T-helper 17 cell (primary cell): ENCODE measurements around the gene CEBPG. TPM values are rescaled to one million over a fixed set of nuclear protein-coding genes. Genes with fewer than 3 reads are reported as not detected.

Experiments
- ATAC-seq: fragments of 150-1000 bp; cut with Tn5 transposase; 2 replicates; pipeline ENCODE4 v1.10.0; 2021; ENCODE audit warnings: mild to moderate bottlenecking, moderate library complexity
- DNase-seq, 3 donors: peaks; one replicate each; pipeline versions ENCODE4 v3.0.0 to v3.0.0-alpha.2; 2020 to 2021
- H3K9me3 ChIP-seq: one replicate; pipeline ENCODE4 v1.7.0; 2013; ENCODE audit warnings: low read length, mild to moderate bottlenecking; ENCODE audit not compliant: control insufficient read depth, poor library complexity, severe bottlenecking
- H3K27ac Mint-ChIP-seq: one replicate; pipeline ENCODE4 v1.8.0; 2022; ENCODE audit warnings: mild to moderate bottlenecking, moderate library complexity, mixed read lengths
- H3K27me3 Mint-ChIP-seq: one replicate; pipeline ENCODE4 v1.8.0; 2022; ENCODE audit warnings: mixed read lengths
- H3K36me3 Mint-ChIP-seq: one replicate; pipeline ENCODE4 v1.8.0; 2022; ENCODE audit warnings: low read depth, mixed read lengths
- H3K4me1 Mint-ChIP-seq: one replicate; pipeline ENCODE4 v1.8.0; 2022; ENCODE audit warnings: mild to moderate bottlenecking, mixed read lengths
- H3K4me3 Mint-ChIP-seq: one replicate; pipeline ENCODE4 v1.8.0; 2022; ENCODE audit warnings: mild to moderate bottlenecking, moderate library complexity, mixed read lengths
- total RNA-seq, 4 donors: library from RNA in 2 of 4; stranded (reverse) in 2 of 4; gene quantifications; one replicate each; pipeline ENCODE4 v1.2.3 and lab custom pipeline; 2022 to 2026

CEBPG gene
- total RNA-seq, 2 donors from 2014 or later: 17.0 to 22.0 TPM

GRCh38 chr19:33389421-33390100 lies 16.1 kb downstream of the CEBPG start:
- ATAC-seq: no peak
- no peak for DNase-seq
- H3K27me3 Mint-ChIP-seq: no peaks in the 10 kb centered on the region
- no peak overlapping the region for H3K4me3 Mint-ChIP-seq
- no peaks in the 10 kb centered on the region for H3K9me3 ChIP-seq
- peaks cover 4% of the 10 kb centered on the region for H3K4me1 Mint-ChIP-seq
- no peak overlapping the region for H3K27ac Mint-ChIP-seq
- H3K36me3 Mint-ChIP-seq: no peaks in the 10 kb centered on the region

GRCh38 chr19:33390101-33390907 lies 16.8 kb downstream of the CEBPG start:
- Mint-ChIP-seq H3K27ac (no peak overlapping the region), H3K4me1 (peaks cover 7% of the 10 kb centered on the region), H3K4me3 (no peak overlapping the region), H3K36me3 (no peaks in the 10 kb centered on the region), H3K27me3 (no peaks in the 10 kb centered on the region)
- ATAC-seq (no peak), DNase-seq (no peak)
- H3K9me3 ChIP-seq: no peaks in the 10 kb centered on the region

- H3K9me3 ChIP-seq: no peaks in the 10 kb centered on the region
- no peaks in the 10 kb centered on the region for H3K36me3 Mint-ChIP-seq
- peaks cover 7% of the 10 kb centered on the region for H3K4me1 Mint-ChIP-seq
- no peak for ATAC-seq
- no peak for DNase-seq
- H3K27ac Mint-ChIP-seq: no peak overlapping the region
- H3K4me3 Mint-ChIP-seq: no peak overlapping the region
- no peaks in the 10 kb centered on the region for H3K27me3 Mint-ChIP-seq
Measured at GRCh38 chr19:33390908-33391630, 17.6 kb downstream of the CEBPG start.

GRCh38 chr19:33391631-33392249 lies 18.2 kb downstream of the CEBPG start:
- H3K27ac Mint-ChIP-seq: no peak overlapping the region
- no peak overlapping the region for H3K4me3 Mint-ChIP-seq
- DNase-seq: no peak
- H3K4me1 Mint-ChIP-seq: peaks cover 7% of the 10 kb centered on the region
- H3K9me3 ChIP-seq: no peaks in the 10 kb centered on the region
- no peak for ATAC-seq
- H3K27me3 Mint-ChIP-seq: no peaks in the 10 kb centered on the region
- H3K36me3 Mint-ChIP-seq: no peaks in the 10 kb centered on the region

- H3K27me3 Mint-ChIP-seq: no peaks in the 10 kb centered on the region
- no peaks in the 10 kb centered on the region for H3K36me3 Mint-ChIP-seq
- DNase-seq (peak in 1 of 3 donors; percentile 7), ATAC-seq (no peak)
- H3K9me3 ChIP-seq: no peaks in the 10 kb centered on the region
- no peak overlapping the region for H3K27ac Mint-ChIP-seq
- H3K4me3 Mint-ChIP-seq: no peak overlapping the region
- peaks cover 7% of the 10 kb centered on the region for H3K4me1 Mint-ChIP-seq
Measured at GRCh38 chr19:33392341-33393285, 19.1 kb downstream of the CEBPG start.

- no peak overlapping the region for H3K4me3 Mint-ChIP-seq
- DNase-seq (no peak), ATAC-seq (no peak)
- H3K27ac Mint-ChIP-seq: peak overlapping the region; percentile 78
- H3K36me3 Mint-ChIP-seq: no peaks in the 10 kb centered on the region
- H3K9me3 ChIP-seq: no peaks in the 10 kb centered on the region
- no peaks in the 10 kb centered on the region for H3K27me3 Mint-ChIP-seq
- H3K4me1 Mint-ChIP-seq: peaks cover 7% of the 10 kb centered on the region
Measured at GRCh38 chr19:33393286-33394005, 19.9 kb downstream of the CEBPG start.

GRCh38 chr19:33394006-33394722 lies 20.7 kb downstream of the CEBPG start:
- Mint-ChIP-seq H3K4me1 (peaks cover 7% of the 10 kb centered on the region), H3K27me3 (no peaks in the 10 kb centered on the region), H3K36me3 (no peaks in the 10 kb centered on the region), H3K4me3 (peak overlapping the region; percentile 57), H3K27ac (peak overlapping the region; percentile 78)
- ATAC-seq: peak; percentile 8
- no peaks in the 10 kb centered on the region for H3K9me3 ChIP-seq
- no peak for DNase-seq

GRCh38 chr19:33394723-33395560 lies 21.4 kb downstream of the CEBPG start:
- Mint-ChIP-seq H3K4me3 (no peak overlapping the region), H3K27me3 (no peaks in the 10 kb centered on the region), H3K27ac (no peak overlapping the region), H3K36me3 (no peaks in the 10 kb centered on the region), H3K4me1 (peaks cover 7% of the 10 kb centered on the region)
- no peak for DNase-seq
- no peaks in the 10 kb centered on the region for H3K9me3 ChIP-seq
- ATAC-seq: no peak

GRCh38 chr19:33395561-33396550 lies 22.3 kb downstream of the CEBPG start:
- no peak for DNase-seq
- H3K9me3 ChIP-seq: no peaks in the 10 kb centered on the region
- Mint-ChIP-seq H3K27ac (no peak overlapping the region), H3K4me1 (peaks cover 7% of the 10 kb centered on the region), H3K36me3 (no peaks in the 10 kb centered on the region), H3K4me3 (no peak overlapping the region), H3K27me3 (no peaks in the 10 kb centered on the region)
- ATAC-seq: no peak
